Esophagus muscularis mucosa (tissue), 4 donors: ENCODE measurements around the gene ATP1A4. TPM values are rescaled to one million over a fixed set of nuclear protein-coding genes. Genes with fewer than 3 reads are reported as not detected.

Experiments
- DNase-seq: peaks from one replicate; pipeline ENCODE4 v3.0.0-alpha.2; 2017; ENCODE audit errors: extremely low spot score
- H3K27ac ChIP-seq, 4 donors: fragments of 200-600 bp; sonication (generic); replicated peaks in 1 of 4; 1 replicate in 3 of 4; 2 replicates in 1 of 4; pipeline ENCODE4 v1.5.1; 2016 to 2019; ENCODE audit warnings: mild to moderate bottlenecking in 1 of 4
- H3K27me3 ChIP-seq, 4 donors: fragments of 200-600 bp; sonication (generic); one replicate each; pipeline versions ENCODE4 v1.5.1 to v1.6.0; 2016 to 2019
- H3K36me3 ChIP-seq, 4 donors: fragments of 200-600 bp; sonication (generic); one replicate each; pipeline ENCODE4 v1.5.1; 2016 to 2019
- H3K4me1 ChIP-seq, 4 donors: fragments of 200-600 bp; sonication (generic); one replicate each; pipeline ENCODE4 v1.5.1; 2016 to 2019
- H3K4me3 ChIP-seq, 4 donors: fragments of 200-600 bp; sonication (generic); 1 replicate in 2 of 4; 2 replicates in 2 of 4; pipeline ENCODE4 v1.5.1; 2016 to 2019; ENCODE audit warnings: mild to moderate bottlenecking in 4 of 4, moderate library complexity in 1 of 4
- H3K9me3 ChIP-seq, 4 donors: fragments of 200-600 bp; sonication (generic); 1 replicate in 3 of 4; 2 replicates in 1 of 4; pipeline ENCODE4 v1.5.1; 2016 to 2019
- EP300 ChIP-seq: sonication (generic); formaldehyde crosslinking; IDR thresholded peaks from one replicate; pipeline ENCODE4 v1.6.1; 2017; ENCODE audit warnings: antibody characterized with exemption
- POLR2A ChIP-seq: fragments of 450-650 bp; IDR thresholded peaks from one replicate; pipeline ENCODE4 v1.6.1; 2017; ENCODE audit warnings: antibody characterized with exemption, moderate library complexity, mild to moderate bottlenecking, low read depth
- POLR2AphosphoS5 ChIP-seq, 2 donors: sonication (generic); formaldehyde crosslinking; IDR thresholded peaks; one replicate each; pipeline ENCODE4 v1.6.1; 2017; ENCODE audit warnings: antibody characterized with exemption in 2 of 2
- WGBS: methylation state at CpG from one replicate; pipeline ENCODE4 v1.1.5; 2018; 5-methylcytosine and 5-hydroxymethylcytosine counted together
- intact Hi-C: fragments of 100-400 bp; cut with DNase I; formaldehyde crosslinking; loops from one replicate; pipeline ENCODE4 v1.15.1; 2023
- total RNA-seq, 4 donors: library from RNA; depleted of rRNA; stranded (reverse); fragments of >200 nt; gene quantifications; one replicate each; pipeline versions ENCODE4 v1.1.0 to v1.2.1, GENCODE V29; 2016
- TF ChIP-seq, protein P1 (sequence below), 3 experiments: fragments of 200-600 bp in 2 of 3; fragments of 450-650 bp in 1 of 3; sonication (generic) in 2 of 3; IDR thresholded peaks; one replicate each; pipeline ENCODE4 v1.5.1; 2017 to 2019; ENCODE audit warnings: antibody characterized with exemption in 3 of 3, mild to moderate bottlenecking in 2 of 3, moderate library complexity in 1 of 3

The ATP1A4 gene
- total RNA-seq, 4 donors from 2014 or later: 0.17 to 2.1 (median 0.98) TPM; not detected in 1

DNA sequence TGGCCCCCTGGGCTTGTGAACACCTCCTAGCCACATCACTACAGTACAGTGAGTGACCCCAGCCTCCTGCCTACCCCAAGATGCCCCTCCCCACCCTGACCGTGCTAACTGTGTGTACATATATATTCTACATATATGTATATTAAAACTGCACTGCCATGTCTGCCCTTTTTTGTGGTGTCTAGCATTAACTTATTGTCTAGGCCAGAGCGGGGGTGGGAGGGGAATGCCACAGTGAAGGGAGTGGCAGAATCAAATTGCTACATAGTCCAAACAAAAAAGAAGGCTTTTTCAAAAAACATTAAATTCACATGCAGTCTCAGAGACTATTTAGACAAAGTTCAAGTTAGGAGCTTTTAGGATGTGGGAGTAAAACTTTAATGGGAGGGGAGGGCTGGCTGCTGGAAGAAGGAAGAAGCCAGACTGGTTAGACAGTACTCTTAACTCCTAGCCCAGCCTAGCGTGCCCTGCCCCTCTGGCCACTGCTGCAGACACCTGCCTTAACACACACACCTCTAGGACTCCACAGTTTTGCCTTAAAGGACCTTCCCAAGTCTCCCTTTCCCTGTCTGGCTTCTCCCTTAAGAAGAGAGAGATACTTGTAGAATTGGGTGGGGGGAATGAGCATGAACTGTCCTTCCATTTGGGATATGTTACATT lies 63.2 kb downstream of the ATP1A4 start:
- TF ChIP-seq EP300: no peak
- Histone ChIP-seq H3K27ac (peak overlapping the region in 1 of 4 donors; percentile 15), H3K9me3 (no peaks in the 10 kb centered on the region), H3K4me3 (no peak overlapping the region), H3K36me3 (peaks cover 58 to 95% (median 87%) of the 10 kb centered on the region in 4 donors), H3K27me3 (no peaks in the 10 kb centered on the region), H3K4me1 (peaks cover 49 to 67% (median 52%) of the 10 kb centered on the region in 4 donors)
- peak; percentile 89 for DNase-seq
- 79% methylated on average over 3 of the region's 3 CpGs for WGBS
- intact Hi-C loops: loop anchor here (5.0 kb wide), 1 partner anchor 38 kb away; no protein-coding TSS in a partner anchor

DNA sequence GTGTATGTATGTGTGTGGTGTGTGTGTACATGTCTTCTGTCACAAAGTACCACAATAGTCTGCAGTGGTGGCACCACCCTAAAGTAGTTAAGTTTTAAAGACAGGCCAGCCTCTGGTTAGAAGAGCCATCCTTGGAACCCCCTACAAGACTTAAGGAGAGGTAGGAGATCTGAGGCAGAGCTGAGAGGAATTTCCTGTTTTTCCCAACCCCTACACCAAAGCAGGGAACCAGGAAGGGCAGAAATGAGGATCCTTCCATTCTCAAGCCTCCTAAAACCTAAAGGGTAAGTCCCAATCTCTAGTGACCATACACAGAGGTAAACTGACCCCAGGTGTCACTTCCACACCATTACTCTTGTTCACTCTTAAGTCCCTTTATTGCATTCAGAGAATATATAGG lies 64.9 kb downstream of the ATP1A4 start:
- no peaks in the 10 kb centered on the region for H3K9me3 ChIP-seq
- peaks cover 39 to 58% (median 46%) of the 10 kb centered on the region in 4 donors for H3K4me1 ChIP-seq
- peak overlapping the region; percentile 15 to 79 (median 68) for H3K27ac ChIP-seq
- TF ChIP-seq EP300 (no peak), POLR2AphosphoS5 (IDR thresholded peaks at IDR 0.05) (no peak), POLR2A (no peak)
- TF ChIP-seq, protein P1, sequence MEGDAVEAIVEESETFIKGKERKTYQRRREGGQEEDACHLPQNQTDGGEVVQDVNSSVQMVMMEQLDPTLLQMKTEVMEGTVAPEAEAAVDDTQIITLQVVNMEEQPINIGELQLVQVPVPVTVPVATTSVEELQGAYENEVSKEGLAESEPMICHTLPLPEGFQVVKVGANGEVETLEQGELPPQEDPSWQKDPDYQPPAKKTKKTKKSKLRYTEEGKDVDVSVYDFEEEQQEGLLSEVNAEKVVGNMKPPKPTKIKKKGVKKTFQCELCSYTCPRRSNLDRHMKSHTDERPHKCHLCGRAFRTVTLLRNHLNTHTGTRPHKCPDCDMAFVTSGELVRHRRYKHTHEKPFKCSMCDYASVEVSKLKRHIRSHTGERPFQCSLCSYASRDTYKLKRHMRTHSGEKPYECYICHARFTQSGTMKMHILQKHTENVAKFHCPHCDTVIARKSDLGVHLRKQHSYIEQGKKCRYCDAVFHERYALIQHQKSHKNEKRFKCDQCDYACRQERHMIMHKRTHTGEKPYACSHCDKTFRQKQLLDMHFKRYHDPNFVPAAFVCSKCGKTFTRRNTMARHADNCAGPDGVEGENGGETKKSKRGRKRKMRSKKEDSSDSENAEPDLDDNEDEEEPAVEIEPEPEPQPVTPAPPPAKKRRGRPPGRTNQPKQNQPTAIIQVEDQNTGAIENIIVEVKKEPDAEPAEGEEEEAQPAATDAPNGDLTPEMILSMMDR (IDR thresholded peaks at IDR 0.05): no peak
- H3K4me3 ChIP-seq: no peak overlapping the region
- H3K27me3 ChIP-seq: no peaks in the 10 kb centered on the region
- peaks cover 69 to 99% (median 98%) of the 10 kb centered on the region in 4 donors for H3K36me3 ChIP-seq
- no peak for DNase-seq
- intact Hi-C loops: loop anchor here (5.0 kb wide), 1 partner anchor 36 kb away; no protein-coding TSS in a partner anchor

DNA sequence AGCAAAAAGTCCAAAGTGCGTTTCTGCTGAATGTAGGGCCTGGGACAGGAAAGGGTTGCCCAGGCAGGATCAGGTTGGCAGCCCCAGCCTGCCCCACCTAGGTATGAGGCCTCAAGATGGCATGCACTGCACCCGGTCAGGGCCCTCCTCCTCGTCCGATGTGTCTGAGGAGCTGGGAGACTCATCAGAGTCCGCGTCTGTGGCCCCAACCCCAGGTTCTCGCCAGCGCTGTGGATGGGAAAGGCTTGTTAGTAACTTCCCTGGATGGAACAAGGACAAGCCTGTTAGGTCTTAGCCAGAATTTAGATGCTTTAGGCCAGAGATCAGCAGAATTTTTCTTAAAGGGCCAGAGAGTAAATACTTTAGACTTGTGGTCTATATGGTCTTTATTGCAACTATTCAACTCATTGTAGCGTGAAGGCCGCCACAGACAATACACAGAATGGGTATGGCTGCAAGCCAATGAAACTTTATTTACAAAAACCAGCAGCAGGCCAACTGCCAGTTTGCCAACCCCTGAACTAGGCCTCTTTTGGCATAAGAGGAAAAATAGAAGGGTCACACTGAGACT lies 66.2 kb downstream of the ATP1A4 start:
- Histone ChIP-seq H3K36me3 (peaks cover 62 to 98% (median 97%) of the 10 kb centered on the region in 4 donors), H3K4me1 (peaks cover 35 to 54% (median 45%) of the 10 kb centered on the region in 4 donors), H3K27me3 (no peaks in the 10 kb centered on the region), H3K9me3 (no peaks in the 10 kb centered on the region), H3K4me3 (no peak overlapping the region), H3K27ac (peak overlapping the region; percentile 60 to 79 (median 76))
- intact Hi-C loops: loop anchor here (5.0 kb wide), 1 partner anchor 35 kb away; no protein-coding TSS in a partner anchor
- DNase-seq: peak; percentile 80
- 55% methylated on average over 10 of the region's 10 CpGs for WGBS
- TF ChIP-seq POLR2AphosphoS5 (IDR thresholded peaks at IDR 0.05) (peak in 1 of 2 donors; percentile 34), EP300 (no peak), POLR2A (no peak)

DNA sequence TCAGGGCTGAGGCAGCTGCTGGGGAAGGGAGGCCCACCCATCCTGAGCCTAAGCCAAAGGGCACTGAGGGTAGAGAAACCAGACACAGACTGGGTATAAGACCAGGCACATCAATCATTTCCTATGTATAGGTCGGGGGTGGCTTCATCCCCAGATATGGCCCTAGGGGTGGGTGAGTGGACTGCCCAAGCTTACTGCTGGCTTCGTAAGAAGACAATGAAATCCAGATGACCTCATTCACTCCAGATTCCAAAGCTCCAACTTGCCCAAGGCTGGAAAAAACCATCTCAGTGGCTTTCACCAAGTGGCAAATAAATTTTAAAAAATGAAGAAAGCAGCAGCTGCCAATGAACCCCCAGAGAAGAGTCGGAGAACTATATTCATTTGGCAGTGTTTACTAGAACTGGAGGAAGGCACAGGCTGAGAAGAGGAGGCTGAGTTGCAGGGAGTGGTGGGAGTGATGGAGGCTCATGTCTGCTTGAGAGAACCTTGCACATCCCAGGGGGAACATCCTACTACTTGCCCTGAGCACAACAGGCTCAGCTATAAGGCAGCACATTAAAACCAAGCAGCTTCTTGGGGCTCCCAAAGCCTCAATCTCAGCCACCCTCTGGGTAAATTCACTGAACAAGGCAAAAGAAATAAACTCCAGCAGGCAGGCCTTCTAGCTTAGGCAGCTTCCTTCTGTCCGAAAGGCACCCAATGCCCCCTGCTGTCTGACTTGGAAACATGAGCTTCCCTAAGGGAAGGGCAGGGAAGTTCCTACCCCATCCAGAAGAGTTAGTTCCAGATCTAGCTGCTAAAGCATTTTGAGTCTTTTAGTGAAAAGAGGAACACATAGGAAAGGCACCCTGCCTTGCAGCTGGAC lies 67.9 kb downstream of the ATP1A4 start:
- no peak overlapping the region for H3K4me3 ChIP-seq
- H3K36me3 ChIP-seq: peaks cover 63 to 98% (median 97%) of the 10 kb centered on the region in 4 donors
- H3K27ac ChIP-seq: peak overlapping the region; percentile 60 to 79 (median 76)
- H3K4me1 ChIP-seq: peaks cover 35 to 54% (median 45%) of the 10 kb centered on the region in 4 donors
- TF ChIP-seq EP300: no peak
- peak; percentile 50 to 53 for TF ChIP-seq POLR2AphosphoS5 (IDR thresholded peaks at IDR 0.05)
- TF ChIP-seq, protein P1 (IDR thresholded peaks at IDR 0.05): peak; percentile 64 to 76 (median 74)
- no peaks in the 10 kb centered on the region for H3K27me3 ChIP-seq
- DNase-seq: no peak
- 33% methylated on average over 4 of the region's 4 CpGs for WGBS
- intact Hi-C loops: loop anchor here (5.0 kb wide), 1 partner anchor 33 kb away; no protein-coding TSS in a partner anchor
- no peaks in the 10 kb centered on the region for H3K9me3 ChIP-seq

DNA sequence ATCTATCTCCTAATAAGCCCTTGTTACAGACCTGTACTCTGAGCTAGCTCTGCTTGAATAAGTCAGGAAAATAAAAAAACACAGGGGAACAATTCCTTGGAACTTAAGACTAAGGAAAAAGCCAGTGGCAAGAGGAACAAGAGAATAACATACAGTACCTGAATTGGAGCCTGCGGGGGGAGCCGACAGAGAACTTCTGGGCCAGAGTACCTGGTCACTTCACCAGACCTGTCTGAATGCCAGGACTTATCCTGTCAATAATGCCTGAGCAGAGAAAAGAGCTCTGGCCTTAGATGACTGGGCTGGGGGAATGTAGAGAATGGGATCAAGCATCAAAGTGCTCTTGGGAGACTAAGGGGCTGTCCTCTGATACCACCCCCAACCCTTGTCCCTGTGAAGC lies 68.9 kb downstream of the ATP1A4 start:
- intact Hi-C loops: loop anchor here (2.0 kb wide), 2 partner anchors 28 to 120 kb away; no protein-coding TSS in a partner anchor
- Histone ChIP-seq H3K36me3 (peaks cover 67 to 98% (median 97%) of the 10 kb centered on the region in 4 donors), H3K27me3 (no peaks in the 10 kb centered on the region), H3K4me1 (peaks cover 35 to 50% (median 45%) of the 10 kb centered on the region in 4 donors), H3K9me3 (no peaks in the 10 kb centered on the region), H3K4me3 (no peak overlapping the region), H3K27ac (peak overlapping the region; percentile 60 to 79 (median 76))
- 91% methylated on average over 2 of the region's 2 CpGs for WGBS
- TF ChIP-seq POLR2A (no peak), EP300 (no peak), POLR2AphosphoS5 (IDR thresholded peaks at IDR 0.05) (no peak)
- TF ChIP-seq, protein P1 (IDR thresholded peaks at IDR 0.05): no peak
- no peak for DNase-seq
